NB4 (cell line): ENCODE data around the gene NKIRAS2.

Source experiments
- MYC ChIP-seq: IDR thresholded peaks from 2 replicates; pipeline ENCODE4 v1.6.1; 2011; ENCODE audit warnings: low read depth, low read length
- POLR2A ChIP-seq: IDR thresholded peaks from 2 replicates; pipeline ENCODE4 v1.6.1; 2011; ENCODE audit warnings: mild to moderate bottlenecking; ENCODE audit not compliant: insufficient read length; ENCODE audit errors: extremely low read depth
- TF ChIP-seq, protein P1 (sequence below): IDR thresholded peaks from one replicate; pipeline ENCODE4 v1.5.1; 2012; ENCODE audit warnings: low read depth, low read length

DNA sequence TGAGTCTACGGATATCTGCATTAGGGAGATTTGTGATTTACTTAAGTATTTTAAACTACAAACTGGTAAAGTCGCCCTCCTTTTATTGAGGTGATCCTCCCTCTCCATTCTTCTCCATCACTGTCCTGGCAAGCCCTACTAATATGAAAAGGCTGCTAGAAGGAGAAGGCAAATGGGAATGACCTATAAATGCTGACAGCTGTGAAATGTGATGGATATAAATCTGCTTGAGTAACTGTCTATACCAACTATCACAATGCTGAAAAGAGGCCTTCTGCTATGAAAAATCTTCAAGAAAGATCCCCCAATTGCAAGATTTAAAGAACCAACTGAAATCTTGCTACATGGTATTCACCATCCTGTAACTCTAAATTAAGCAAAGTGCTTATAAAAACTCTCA lies 18.2 kb upstream of the NKIRAS2 start:
- TF ChIP-seq, protein P1, sequence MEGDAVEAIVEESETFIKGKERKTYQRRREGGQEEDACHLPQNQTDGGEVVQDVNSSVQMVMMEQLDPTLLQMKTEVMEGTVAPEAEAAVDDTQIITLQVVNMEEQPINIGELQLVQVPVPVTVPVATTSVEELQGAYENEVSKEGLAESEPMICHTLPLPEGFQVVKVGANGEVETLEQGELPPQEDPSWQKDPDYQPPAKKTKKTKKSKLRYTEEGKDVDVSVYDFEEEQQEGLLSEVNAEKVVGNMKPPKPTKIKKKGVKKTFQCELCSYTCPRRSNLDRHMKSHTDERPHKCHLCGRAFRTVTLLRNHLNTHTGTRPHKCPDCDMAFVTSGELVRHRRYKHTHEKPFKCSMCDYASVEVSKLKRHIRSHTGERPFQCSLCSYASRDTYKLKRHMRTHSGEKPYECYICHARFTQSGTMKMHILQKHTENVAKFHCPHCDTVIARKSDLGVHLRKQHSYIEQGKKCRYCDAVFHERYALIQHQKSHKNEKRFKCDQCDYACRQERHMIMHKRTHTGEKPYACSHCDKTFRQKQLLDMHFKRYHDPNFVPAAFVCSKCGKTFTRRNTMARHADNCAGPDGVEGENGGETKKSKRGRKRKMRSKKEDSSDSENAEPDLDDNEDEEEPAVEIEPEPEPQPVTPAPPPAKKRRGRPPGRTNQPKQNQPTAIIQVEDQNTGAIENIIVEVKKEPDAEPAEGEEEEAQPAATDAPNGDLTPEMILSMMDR = no peak
- TF ChIP-seq POLR2A (no peak), MYC (no peak)
